HUES6 (cell line): Measurements from ENCODE around the gene MICAL3.

Experiments
- H3K27ac ChIP-seq: 2 replicates; pipeline ENCODE4 v1.7.0; 2013; ENCODE audit warnings: low read depth, mild to moderate bottlenecking, low read length, inconsistent platforms
- H3K27me3 ChIP-seq: 2 replicates; pipeline ENCODE4 v1.6.1; 2013; ENCODE audit warnings: low read length; ENCODE audit not compliant: control insufficient read depth, insufficient read depth
- H3K36me3 ChIP-seq: 2 replicates; pipeline ENCODE4 v1.6.1; 2013; ENCODE audit warnings: low read length; ENCODE audit not compliant: control insufficient read depth, insufficient read depth
- H3K4me1 ChIP-seq: 2 replicates; pipeline ENCODE4 v1.6.1; 2013; ENCODE audit warnings: low read length; ENCODE audit not compliant: control insufficient read depth, insufficient read depth
- H3K4me3 ChIP-seq: 2 replicates; pipeline ENCODE4 v1.5.1; 2013; ENCODE audit warnings: low read depth, low read length
- H3K9ac ChIP-seq: one replicate; pipeline ENCODE4 v1.6.1; 2013; ENCODE audit warnings: mild to moderate bottlenecking, low read length
- H3K9me3 ChIP-seq: 2 replicates; pipeline ENCODE4 v1.6.1; 2013; ENCODE audit warnings: low read depth, low read length; ENCODE audit not compliant: control insufficient read depth, insufficient read depth

The MICAL3 gene

GRCh38 chr22:17829695-17830042 lies 194.7 kb downstream of the MICAL3 start:
- H3K27me3 ChIP-seq, result no peaks in the 10 kb centered on the region
- no peaks in the 10 kb centered on the region for H3K4me1 ChIP-seq
- H3K4me3 ChIP-seq, result no peak overlapping the region
- H3K27ac ChIP-seq, result no peak overlapping the region
- peaks cover 19% of the 10 kb centered on the region; the same call in 1 of the 2 replicates for H3K36me3 ChIP-seq
- H3K9me3 ChIP-seq, result no peaks in the 10 kb centered on the region
- H3K9ac ChIP-seq, result no peak overlapping the region

DNA sequence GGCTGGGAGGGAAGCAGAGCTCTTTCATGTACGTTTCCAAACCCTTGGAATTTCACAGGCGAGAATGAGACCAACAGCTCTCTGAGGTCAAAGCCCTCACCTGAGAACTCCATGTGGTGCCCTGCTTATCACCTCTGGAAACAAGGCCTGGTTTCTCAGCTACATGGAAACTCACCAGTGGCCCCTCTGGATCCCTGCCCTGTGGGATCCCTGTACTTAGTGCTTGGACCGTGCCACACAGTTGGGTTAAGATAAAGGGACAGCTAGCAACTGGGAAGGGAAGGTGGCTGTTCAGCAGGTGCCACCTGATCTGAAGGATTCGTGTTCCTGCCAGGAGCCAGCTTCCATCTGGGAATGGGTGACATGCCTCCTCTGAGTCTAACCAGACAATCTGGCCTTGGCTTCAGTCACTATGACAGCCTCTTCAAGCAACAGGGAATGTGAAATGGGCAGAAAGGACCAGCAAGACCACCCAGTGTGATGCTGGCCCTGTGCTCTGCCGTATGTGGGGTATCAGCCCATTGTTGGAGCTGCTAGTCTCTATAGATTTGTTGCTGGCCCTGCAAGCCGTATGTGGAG lies 195.8 kb downstream of the MICAL3 start:
- no peak overlapping the region for H3K27ac ChIP-seq
- H3K4me1 ChIP-seq, result no peaks in the 10 kb centered on the region
- no peaks in the 10 kb centered on the region for H3K27me3 ChIP-seq
- H3K4me3 ChIP-seq, result no peak overlapping the region
- no peaks in the 10 kb centered on the region for H3K9me3 ChIP-seq
- H3K36me3 ChIP-seq, result peaks cover 17% of the 10 kb centered on the region; the same call in 1 of the 2 replicates
- H3K9ac ChIP-seq, result no peak overlapping the region

GRCh38 chr22:17827466-17827865 lies 196.9 kb downstream of the MICAL3 start:
- Histone ChIP-seq H3K36me3 (peaks cover 17% of the 10 kb centered on the region; the same call in 1 of the 2 replicates), H3K9ac (no peak overlapping the region), H3K9me3 (no peaks in the 10 kb centered on the region), H3K4me3 (no peak overlapping the region), H3K4me1 (no peaks in the 10 kb centered on the region), H3K27me3 (no peaks in the 10 kb centered on the region), H3K27ac (no peak overlapping the region)

DNA sequence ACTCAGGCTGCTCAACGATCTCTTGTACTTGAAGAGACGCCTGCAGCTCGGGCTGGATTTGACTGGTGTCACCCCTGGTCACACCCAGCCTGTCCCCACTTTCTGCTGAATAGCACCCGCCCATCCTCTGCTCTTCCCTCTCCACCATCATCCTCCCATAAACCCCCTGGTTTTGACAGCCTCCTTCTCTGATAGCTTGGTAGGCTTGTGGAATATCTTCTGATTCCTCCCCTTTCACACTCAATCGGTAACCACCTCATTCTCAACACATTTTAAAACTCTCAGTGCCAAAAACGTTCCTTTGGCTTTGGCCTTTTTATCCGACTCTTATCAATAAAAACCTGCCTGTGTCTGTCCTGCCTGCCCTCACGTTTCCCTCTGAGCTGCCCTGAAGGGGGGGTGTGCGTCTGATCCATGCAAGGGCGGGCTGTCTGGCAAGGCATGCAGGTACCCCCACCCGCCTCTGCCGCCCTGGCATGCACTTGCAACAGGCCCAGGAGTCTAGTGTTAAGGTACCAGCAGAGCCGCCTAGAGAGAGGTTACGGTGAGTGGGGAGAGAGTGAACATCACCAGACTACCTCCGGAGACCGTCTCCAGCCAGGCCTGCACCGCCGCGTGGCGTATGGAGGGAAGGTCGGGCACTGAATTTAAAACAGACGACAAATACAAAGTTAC lies 198.3 kb downstream of the MICAL3 start:
- Histone ChIP-seq H3K27ac (no peak overlapping the region), H3K9me3 (no peaks in the 10 kb centered on the region)

GRCh38 chr22:17824457-17824856 lies 199.9 kb downstream of the MICAL3 start:
- H3K36me3 ChIP-seq, result peaks cover 21% of the 10 kb centered on the region
- H3K27me3 ChIP-seq, result no peaks in the 10 kb centered on the region
- no peaks in the 10 kb centered on the region for H3K9me3 ChIP-seq

More for the DNA sequence above, 198.3 kb downstream of the MICAL3 start:
- no peaks in the 10 kb centered on the region for H3K27me3 ChIP-seq
- H3K4me1 ChIP-seq, result no peaks in the 10 kb centered on the region
- H3K4me3 ChIP-seq, result no peak overlapping the region
- no peak overlapping the region for H3K9ac ChIP-seq
- H3K36me3 ChIP-seq, result peaks cover 19% of the 10 kb centered on the region

DNA sequence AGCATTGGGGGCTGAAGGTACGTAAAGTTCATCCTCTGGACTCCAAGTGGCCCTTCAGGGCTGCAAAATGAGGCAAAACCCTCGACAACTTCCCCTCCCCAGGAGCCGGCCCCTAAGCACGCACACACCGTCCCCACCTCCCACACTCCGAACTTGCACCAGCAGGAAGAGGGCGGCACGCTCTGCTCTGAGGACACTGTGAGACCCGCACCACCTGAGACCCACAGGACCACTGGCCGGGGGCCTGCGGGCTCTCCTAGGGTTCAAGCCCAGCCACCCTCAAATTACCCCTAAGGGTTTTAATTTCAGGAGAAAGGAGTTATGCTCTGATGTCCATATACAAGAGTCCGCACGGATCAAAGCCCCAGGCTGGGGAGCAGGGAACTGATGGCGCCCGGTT lies 200.4 kb downstream of the MICAL3 start:
- H3K27ac ChIP-seq, result no peak overlapping the region
- peaks cover 26% of the 10 kb centered on the region for H3K36me3 ChIP-seq
- H3K4me1 ChIP-seq, result no peaks in the 10 kb centered on the region
- H3K4me3 ChIP-seq, result no peak overlapping the region
- no peaks in the 10 kb centered on the region for H3K9me3 ChIP-seq
- H3K27me3 ChIP-seq, result no peaks in the 10 kb centered on the region
- H3K9ac ChIP-seq, result no peak overlapping the region

More at GRCh38 chr22:17824457-17824856, 199.9 kb downstream of the MICAL3 start:
- Histone ChIP-seq H3K4me1 (no peaks in the 10 kb centered on the region), H3K9ac (no peak overlapping the region), H3K27ac (no peak overlapping the region), H3K4me3 (no peak overlapping the region)

DNA sequence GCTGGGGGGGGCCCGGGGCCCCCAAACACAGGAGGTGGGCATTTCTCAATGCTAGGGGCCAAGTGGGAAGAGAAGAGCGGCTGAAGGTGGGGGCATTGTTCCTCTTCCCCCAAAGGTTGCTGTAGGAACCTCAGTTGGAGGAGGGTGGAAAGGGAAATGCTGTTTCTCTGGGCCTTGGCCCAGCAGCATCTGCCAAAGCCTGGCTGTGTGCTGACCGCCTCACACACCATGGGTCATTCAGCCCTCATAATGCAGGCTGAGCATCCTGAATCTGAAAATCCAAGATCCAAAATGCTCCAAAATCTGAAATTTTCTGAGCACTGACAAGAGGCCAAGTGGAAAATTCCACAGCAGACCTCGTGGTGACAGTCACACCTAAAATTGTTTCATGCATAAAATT lies 201.1 kb downstream of the MICAL3 start:
- H3K9ac ChIP-seq, result no peak overlapping the region
- H3K9me3 ChIP-seq, result no peaks in the 10 kb centered on the region
- H3K4me3 ChIP-seq, result no peak overlapping the region
- no peak overlapping the region for H3K27ac ChIP-seq
- no peaks in the 10 kb centered on the region for H3K27me3 ChIP-seq
- peaks cover 21% of the 10 kb centered on the region for H3K36me3 ChIP-seq
- no peaks in the 10 kb centered on the region for H3K4me1 ChIP-seq

DNA sequence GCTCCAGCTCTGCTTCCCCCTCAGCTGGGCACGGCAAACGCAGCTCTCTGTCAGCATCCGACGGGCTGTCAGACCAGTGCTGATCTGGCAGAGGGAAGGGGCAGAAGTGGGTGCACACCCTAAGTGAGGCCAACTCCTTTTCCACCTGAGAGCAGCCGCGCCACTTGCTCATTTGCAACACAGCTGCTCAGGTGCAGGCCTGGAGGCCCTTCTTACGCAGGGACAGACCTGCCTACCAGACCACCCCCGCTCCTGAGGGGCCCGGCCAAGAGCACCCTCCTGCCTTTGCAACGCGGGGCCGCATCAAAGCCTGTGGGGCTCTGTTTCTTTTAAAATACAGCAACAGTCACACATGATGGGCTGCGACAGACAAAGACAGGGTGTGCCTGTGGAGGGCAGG lies 202.3 kb downstream of the MICAL3 start:
- Histone ChIP-seq H3K9me3 (no peaks in the 10 kb centered on the region), H3K27me3 (no peaks in the 10 kb centered on the region), H3K9ac (no peak overlapping the region), H3K4me1 (no peaks in the 10 kb centered on the region), H3K27ac (no peak overlapping the region), H3K36me3 (peaks cover 16% of the 10 kb centered on the region), H3K4me3 (no peak overlapping the region)

- no peak overlapping the region for H3K4me3 ChIP-seq
Observed at GRCh38 chr22:17820879-17821439, 203.4 kb downstream of the MICAL3 start.

GRCh38 chr22:17818649-17819048 lies 205.7 kb downstream of the MICAL3 start:
- Histone ChIP-seq H3K4me3 (no peak overlapping the region), H3K4me1 (no peaks in the 10 kb centered on the region), H3K36me3 (peaks cover 28% of the 10 kb centered on the region), H3K9ac (no peak overlapping the region), H3K27me3 (no peaks in the 10 kb centered on the region), H3K27ac (no peak overlapping the region), H3K9me3 (no peaks in the 10 kb centered on the region)

More at GRCh38 chr22:17820879-17821439, 203.4 kb downstream of the MICAL3 start:
- H3K4me1 ChIP-seq, result no peaks in the 10 kb centered on the region
- no peak overlapping the region for H3K9ac ChIP-seq
- H3K27ac ChIP-seq, result no peak overlapping the region
- no peaks in the 10 kb centered on the region for H3K9me3 ChIP-seq
- H3K27me3 ChIP-seq, result no peaks in the 10 kb centered on the region
- H3K36me3 ChIP-seq, result peaks cover 22% of the 10 kb centered on the region

DNA sequence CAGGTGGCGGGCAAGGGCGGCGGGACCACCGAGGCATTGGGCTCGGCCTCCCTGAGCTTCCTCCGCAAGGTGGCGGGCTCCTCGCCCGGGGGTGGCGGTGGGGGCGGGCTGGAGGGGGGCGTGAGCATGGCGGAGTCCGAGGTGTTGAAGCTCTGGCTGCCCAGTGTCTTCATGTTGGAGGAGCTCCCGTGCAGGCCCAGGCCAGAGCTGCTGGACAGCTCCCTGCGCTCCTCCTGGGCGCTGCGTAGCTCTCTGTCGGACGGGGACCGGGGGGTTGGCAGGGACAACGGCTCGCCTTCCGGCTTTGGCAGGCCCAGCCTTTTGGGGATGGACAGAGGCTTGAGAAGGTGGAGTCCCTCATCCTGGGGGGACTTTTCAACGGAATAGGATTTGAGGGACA lies 206.2 kb downstream of the MICAL3 start:
- Histone ChIP-seq H3K36me3 (peaks cover 29% of the 10 kb centered on the region), H3K4me3 (no peak overlapping the region), H3K27ac (no peak overlapping the region), H3K9me3 (no peaks in the 10 kb centered on the region), H3K9ac (no peak overlapping the region), H3K27me3 (no peaks in the 10 kb centered on the region), H3K4me1 (no peaks in the 10 kb centered on the region)
